C4-2B (cell line): ENCODE data around the gene OXNAD1.

ENCODE experiments used
- ZFX ChIP-seq: fragments of 450-650 bp; IDR thresholded peaks from 2 replicates; pipeline ENCODE4 v1.6.1; 2017
- TF ChIP-seq, protein P1 (sequence below): fragments of 450-650 bp; conservative IDR thresholded peaks from 2 replicates; pipeline ENCODE4 v1.5.1; 2017; ENCODE audit warnings: mild to moderate bottlenecking

GRCh38 chr3:16334909-16335308 lies 69.9 kb downstream of the OXNAD1 start:
- TF ChIP-seq, protein P1, sequence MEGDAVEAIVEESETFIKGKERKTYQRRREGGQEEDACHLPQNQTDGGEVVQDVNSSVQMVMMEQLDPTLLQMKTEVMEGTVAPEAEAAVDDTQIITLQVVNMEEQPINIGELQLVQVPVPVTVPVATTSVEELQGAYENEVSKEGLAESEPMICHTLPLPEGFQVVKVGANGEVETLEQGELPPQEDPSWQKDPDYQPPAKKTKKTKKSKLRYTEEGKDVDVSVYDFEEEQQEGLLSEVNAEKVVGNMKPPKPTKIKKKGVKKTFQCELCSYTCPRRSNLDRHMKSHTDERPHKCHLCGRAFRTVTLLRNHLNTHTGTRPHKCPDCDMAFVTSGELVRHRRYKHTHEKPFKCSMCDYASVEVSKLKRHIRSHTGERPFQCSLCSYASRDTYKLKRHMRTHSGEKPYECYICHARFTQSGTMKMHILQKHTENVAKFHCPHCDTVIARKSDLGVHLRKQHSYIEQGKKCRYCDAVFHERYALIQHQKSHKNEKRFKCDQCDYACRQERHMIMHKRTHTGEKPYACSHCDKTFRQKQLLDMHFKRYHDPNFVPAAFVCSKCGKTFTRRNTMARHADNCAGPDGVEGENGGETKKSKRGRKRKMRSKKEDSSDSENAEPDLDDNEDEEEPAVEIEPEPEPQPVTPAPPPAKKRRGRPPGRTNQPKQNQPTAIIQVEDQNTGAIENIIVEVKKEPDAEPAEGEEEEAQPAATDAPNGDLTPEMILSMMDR, result no peak
- TF ChIP-seq ZFX, result no peak
